ENCODE measurements around the gene PFN4. TPM values are rescaled to one million over a fixed set of nuclear protein-coding genes. Genes with fewer than 3 reads are reported as not detected.
A peak's percentile ranks its signal among the peaks of the same experiment; 100 is the strongest.

PFN4 gene
- polyA plus RNA-seq, 4 donors, result 1.4 to 3.2 (median 2.8) TPM

DNA sequence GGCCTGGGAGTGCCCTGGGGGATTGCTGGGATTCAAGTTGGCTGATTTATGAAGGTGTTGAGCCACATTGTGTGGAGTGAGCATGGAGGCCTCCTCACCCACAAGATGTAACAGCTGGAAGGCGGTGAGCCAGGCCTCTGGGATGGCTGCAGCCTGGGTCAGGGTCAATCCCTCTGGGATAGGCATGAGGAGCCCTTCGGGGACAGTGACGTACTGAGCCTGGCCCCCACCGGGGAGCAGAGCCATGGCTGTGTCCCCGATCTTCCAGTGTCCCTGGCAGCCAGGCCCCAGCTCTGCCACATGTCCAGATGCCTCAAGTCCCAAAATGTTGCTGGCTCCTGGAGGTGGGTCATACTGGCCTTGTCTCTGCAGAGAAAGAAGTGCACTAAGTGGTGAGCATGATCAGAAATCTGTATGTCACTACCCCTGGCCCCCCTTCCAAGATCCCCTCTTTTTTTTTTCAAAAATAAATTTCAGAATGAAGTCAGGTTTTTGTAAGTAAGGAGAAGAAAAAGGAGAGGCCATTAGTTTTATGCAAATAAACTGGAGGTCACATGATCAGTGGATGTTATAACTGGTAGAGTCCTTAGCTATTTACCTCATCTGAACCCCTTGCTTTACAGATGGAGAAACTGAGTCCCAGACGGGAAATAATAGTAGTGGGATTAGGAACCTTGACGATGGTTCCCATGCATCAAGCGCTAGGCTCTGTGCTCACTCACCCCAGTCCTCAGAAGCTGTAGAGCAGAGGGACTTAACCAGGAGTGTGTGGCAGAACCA lies 40.2 kb downstream of the PFN4 start:
- DNase-seq (ENCODE audit: low read depth in 4 of 4, low spot score in 3 of 4), result no peak

DNA sequence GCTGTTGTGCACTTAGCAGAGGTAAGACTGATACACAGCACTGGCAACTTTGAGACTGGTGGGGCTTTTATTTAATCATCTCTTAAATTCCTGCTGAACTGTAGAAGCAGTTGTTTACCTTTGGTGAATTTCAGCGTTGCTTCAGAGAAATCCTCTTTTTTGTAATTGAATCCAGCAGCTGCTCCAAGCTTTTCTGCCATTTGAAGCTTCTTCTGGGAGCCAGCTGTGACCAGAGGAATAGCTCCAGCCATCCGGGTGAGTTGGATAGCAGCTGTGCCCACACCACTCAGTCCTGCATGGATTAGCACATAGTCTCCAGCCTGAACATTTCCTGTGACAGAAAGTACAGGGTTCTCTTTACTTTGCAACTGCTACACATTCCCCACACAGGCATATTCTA lies 42.4 kb downstream of the PFN4 start:
- no peak for DNase-seq (ENCODE audit: low read depth in 4 of 4, low spot score in 3 of 4)

DNA sequence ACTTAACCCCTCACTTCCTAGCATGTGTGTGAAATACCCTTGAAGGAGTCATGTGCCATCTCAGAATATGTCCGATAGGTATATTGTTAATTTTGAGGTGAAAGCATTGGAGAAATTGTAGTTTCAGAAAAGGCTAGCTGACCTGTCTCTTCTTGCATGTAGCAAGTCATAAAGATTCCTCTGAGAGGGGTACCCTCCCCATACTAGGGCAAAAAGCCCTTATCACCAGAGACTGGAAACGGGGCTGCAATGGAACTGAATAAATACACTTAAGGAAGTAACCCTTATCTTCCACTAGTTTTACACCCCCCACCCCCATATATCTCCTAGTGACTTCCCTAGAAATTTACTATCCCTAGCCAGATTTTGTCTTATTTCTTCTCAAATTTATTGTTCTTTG lies 45.3 kb downstream of the PFN4 start:
- no peak for DNase-seq (ENCODE audit: low read depth in 4 of 4, low spot score in 3 of 4)

DNA sequence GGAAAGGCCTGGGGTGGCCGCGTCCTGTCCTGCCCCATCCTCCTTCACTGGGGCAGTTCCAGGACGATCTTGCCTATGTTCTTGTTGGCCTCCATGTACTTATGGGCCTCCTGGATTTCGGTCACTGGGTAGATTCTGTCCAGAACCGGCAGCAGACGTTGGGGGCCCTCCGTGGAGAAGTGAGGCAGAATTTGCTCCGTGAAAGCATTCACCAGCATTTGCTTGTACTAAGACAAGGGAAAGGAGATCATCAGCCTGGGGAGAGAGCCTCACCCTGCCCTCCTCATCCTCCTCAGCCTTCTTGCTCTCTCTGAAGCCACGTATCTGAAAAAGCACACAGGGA lies 45.6 kb downstream of the PFN4 start:
- no peak for DNase-seq (ENCODE audit: low read depth in 4 of 4, low spot score in 3 of 4)

DNA sequence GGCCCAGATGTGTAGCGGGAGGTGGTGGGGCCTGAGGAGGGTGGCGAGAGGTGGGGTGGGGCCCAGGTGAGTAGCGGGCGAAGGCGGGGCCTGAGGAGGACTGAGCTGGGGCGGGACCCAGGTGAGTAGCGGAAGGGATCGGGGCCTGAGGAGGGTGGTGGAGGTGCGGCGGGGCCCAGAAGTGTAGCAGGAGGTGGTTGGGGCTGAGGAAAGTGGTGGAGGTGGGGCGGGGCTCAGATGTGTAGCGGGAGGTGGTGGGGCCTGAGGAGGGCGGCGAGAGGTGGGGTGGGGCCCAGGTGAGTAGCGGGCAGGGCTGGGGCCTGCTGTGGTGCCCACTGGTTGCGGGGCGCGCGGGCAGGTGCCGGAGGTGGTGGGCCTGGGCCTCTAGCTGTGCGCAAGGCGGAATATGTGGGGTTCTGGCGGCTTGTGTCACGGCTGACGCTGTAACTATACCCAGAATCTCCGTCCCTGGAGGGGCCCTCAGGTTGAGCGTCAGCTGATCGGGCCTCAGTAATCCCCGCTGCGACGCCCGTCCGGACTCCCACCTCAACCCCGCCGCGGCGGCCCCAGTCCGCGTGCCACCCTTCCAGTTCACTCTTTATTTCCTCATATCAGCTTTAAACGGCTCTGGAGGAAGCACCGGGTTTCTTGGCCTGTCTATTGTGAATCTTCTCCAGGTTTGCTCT lies 46.1 kb downstream of the PFN4 start:
- peak in 1 of 4 donors; percentile 20 for DNase-seq (ENCODE audit: low read depth in 4 of 4, low spot score in 3 of 4)

DNA sequence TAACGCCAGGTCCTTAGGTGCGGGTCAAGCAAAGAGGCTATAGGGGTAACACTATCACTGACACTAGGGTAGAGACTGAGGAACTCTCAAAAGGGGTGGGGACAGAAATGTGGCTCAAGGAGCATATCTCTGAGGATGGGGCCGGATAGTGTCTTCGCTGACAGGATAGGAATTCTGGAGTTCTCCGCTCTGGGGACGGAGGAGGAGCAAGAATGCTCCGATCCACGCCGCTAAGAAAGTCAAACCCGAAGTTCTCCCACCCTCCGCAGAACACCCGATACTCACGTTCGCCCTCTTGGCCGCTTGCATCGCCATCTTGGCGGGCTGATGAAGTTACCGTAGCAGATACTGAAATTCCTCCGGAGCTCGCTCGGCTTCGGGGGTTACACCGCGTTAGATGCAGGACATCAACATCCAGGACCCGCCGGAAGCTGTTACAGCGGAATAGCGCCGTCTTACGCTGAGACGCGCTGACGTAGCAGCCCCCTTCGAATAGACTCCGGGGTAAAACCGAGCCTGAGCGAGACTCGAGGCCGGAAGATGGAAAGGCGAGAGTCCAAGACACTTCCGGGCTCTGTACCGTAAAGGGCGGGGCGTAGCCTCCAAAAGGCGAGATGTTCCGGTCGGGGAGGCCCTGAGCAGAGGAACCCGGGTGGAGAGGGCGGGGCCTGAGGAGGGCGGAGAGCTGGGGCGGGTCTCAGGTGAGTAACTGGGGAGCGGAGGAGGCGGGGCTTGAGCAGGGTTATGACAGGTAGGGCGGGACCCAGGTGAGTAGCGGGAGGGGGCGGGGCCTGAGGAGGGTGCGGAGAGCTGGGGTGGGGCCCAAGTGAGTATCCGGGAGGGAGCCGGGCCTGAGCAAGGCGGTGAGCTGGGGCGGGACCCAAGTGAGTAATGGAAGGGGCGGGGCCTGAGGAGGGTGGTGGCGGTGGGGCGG lies 47.0 kb downstream of the PFN4 start, which contains the start of gene SF3B6:
SF3B6 (minus strand) TSS at position 412 of the 934 bp plus-strand sequence; CDS start at position 315, 97 bp downstream.
- DNase-seq (ENCODE audit: low read depth in 4 of 4, low spot score in 3 of 4), result peak; percentile 97 to 98 (median 98)

DNA sequence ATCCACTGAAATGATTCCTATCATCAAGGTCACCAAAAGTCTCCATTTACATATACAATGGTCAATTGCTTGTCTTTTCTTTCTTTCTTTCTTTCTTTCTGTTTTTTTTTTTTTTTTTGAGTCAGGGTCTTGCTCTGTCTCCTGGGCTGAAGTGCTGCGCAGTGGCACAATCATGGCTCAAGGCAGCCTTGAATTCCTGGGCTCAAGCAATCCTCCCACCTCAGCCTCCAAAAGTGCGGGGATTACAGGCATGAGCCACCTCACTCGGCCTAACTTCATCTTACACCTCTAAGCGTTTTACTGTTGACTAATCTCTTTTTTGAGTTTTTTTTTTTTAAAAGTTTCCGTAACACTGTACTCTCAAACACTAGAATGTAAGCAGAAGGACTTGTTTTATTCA lies 47.9 kb downstream of the PFN4 start:
- DNase-seq (ENCODE audit: low read depth in 4 of 4, low spot score in 3 of 4), result no peak

DNA sequence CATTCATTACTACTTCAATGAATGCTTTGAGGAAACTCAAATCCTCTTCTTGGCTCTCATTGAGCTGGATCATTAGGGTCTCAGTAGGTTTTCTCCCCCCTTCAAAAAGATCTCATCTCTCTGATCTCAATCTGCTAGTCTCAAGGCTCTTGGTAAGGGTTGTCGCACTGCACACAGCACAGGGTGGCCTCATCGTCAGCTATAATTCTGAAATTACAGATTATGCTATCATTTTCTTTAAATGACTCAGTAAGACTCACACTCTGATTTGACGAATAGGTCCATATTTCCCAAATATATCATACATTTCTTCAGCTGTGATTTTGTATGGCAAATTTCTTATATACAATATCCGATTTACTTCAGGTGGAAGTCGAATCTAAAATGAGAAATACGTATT lies 49.3 kb downstream of the PFN4 start:
- no peak for DNase-seq (ENCODE audit: low read depth in 4 of 4, low spot score in 3 of 4)

DNA sequence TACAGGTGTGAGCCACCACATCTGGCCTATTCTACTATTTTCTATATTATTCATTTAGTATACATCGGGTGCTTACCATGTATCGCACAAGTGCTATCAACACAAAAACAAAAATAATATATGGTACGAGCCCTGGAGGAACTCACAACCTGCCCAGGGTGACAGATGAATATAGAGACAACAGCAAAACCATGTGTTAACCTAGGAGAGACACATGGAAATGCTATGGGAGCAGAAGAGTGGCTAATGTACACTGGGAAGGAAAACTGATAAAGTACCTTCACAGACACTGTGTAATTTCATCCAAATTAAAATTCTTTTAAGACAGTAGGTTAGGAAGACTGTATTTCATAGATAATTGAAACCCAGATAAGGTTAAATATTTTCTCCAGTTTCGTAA lies 50.9 kb downstream of the PFN4 start:
- no peak for DNase-seq (ENCODE audit: low read depth in 4 of 4, low spot score in 3 of 4)

DNA sequence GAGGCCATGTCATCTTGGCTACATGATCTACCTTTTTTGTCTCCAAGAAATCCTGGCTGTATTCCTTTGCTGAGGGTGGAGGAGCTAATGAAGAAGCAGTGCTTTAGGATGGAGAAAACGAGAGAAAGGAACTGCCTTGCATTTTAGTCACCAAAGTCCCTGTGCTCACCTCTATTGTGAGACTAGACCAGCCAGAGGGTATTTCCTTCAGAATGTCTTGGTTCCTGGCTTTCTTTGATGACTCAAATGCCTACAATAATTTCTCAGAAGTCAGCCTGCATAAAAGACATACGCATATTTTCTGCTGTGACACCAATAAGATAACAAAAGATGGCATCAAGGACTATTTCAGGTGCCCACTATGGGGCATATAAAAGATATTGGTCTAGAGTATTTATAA lies 57.8 kb downstream of the PFN4 start:
- no peak for DNase-seq (ENCODE audit: low read depth in 4 of 4, low spot score in 3 of 4)

Other genes with a start within 250 kb of the PFN4 start
- gene ATAD2B, start 196.2 kb downstream of the PFN4 start, polyA plus RNA-seq (ENCODE audit: insufficient read length in 4 of 4), result 10 to 100 TPM; 20.0 to 24.1 (median 20.4) TPM
- 10 to 100 TPM; 19.1 to 22.9 (median 20.4) TPM for gene UBXN2A, start 182.9 kb downstream of the PFN4 start, polyA plus RNA-seq (ENCODE audit: insufficient read length in 4 of 4)
- 1 to 10 TPM; 3.3 to 4.1 (median 4.0) TPM for gene MFSD2B, start 113.2 kb downstream of the PFN4 start, polyA plus RNA-seq (ENCODE audit: insufficient read length in 4 of 4)
- gene WDCP, start 75.9 kb downstream of the PFN4 start, polyA plus RNA-seq (ENCODE audit: insufficient read length in 4 of 4), result 10 to 100 TPM; 14.2 to 18.4 (median 17.0) TPM
- 10 to 100 TPM in 3 of 4 donors, 1 to 10 TPM in 1; 9.3 to 14.0 (median 11.4) TPM for gene FKBP1B, start 73.6 kb downstream of the PFN4 start, polyA plus RNA-seq (ENCODE audit: insufficient read length in 4 of 4)
- gene SF3B6, start 47.0 kb downstream of the PFN4 start, polyA plus RNA-seq (ENCODE audit: insufficient read length in 4 of 4), result 100 to 1,000 TPM; 152 to 175 (median 168) TPM
- gene TP53I3, start 38.5 kb downstream of the PFN4 start, polyA plus RNA-seq (ENCODE audit: insufficient read length in 4 of 4), result 10 to 100 TPM; 48.1 to 53.1 (median 50.7) TPM
- gene FAM228B, start 135 bp upstream of the PFN4 start, polyA plus RNA-seq (ENCODE audit: insufficient read length in 4 of 4), result 10 to 100 TPM; 21.6 to 33.0 (median 29.3) TPM
- 1 to 10 TPM in 1 of 4 donors, under 1 TPM in 3; 0.62 to 1.9 (median 0.86) TPM for gene FAM228A, start 51.7 kb upstream of the PFN4 start, polyA plus RNA-seq (ENCODE audit: insufficient read length in 4 of 4)
- 10 to 100 TPM; 25.2 to 32.4 (median 28.8) TPM for gene ITSN2, start 237.2 kb upstream of the PFN4 start, polyA plus RNA-seq (ENCODE audit: insufficient read length in 4 of 4)

Measured in right renal pelvis (tissue), 4 donors.